HEK293 (cell line): Measurements from ENCODE around the gene GNG14.

Source experiments
- IKZF3 ChIP-seq: fragments of 450-650 bp; IDR thresholded peaks from 2 replicates; pipeline ENCODE4 v1.5.0; 2018; ENCODE audit warnings: missing biosample characterization, mild to moderate bottlenecking, missing genetic modification characterization, moderate library complexity
- KLF1 ChIP-seq: fragments of 450-650 bp; formaldehyde crosslinking; IDR thresholded peaks from 2 replicates; pipeline ENCODE4 v1.5.1; 2016; ENCODE audit warnings: missing biosample characterization, missing genetic modification characterization
- MYNN ChIP-seq: fragments of 450-650 bp; formaldehyde crosslinking; IDR thresholded peaks from 2 replicates; pipeline ENCODE4 v1.5.1; 2016; ENCODE audit warnings: missing biosample characterization, missing genetic modification characterization, borderline replicate concordance
- TCF7L2 ChIP-seq: IDR thresholded peaks from 2 replicates; pipeline ENCODE4 v1.6.1; 2011; ENCODE audit warnings: low read depth, mild to moderate bottlenecking, inconsistent platforms, low read length, moderate library complexity, borderline replicate concordance
- ZNF121 ChIP-seq: fragments of 450-650 bp; formaldehyde crosslinking; IDR thresholded peaks from 2 replicates; pipeline ENCODE4 v1.5.1; 2016; ENCODE audit warnings: missing biosample characterization, missing genetic modification characterization
- ZNF132 ChIP-seq: fragments of 450-650 bp; formaldehyde crosslinking; IDR thresholded peaks from 2 replicates; pipeline ENCODE4 v1.5.1; 2017; ENCODE audit warnings: missing biosample characterization, missing genetic modification characterization, borderline replicate concordance
- ZNF138 ChIP-seq: fragments of 450-650 bp; formaldehyde crosslinking; IDR thresholded peaks from 2 replicates; pipeline ENCODE4 v1.5.1; 2016; ENCODE audit warnings: missing biosample characterization, missing genetic modification characterization, borderline replicate concordance
- ZNF747 ChIP-seq: fragments of 450-650 bp; formaldehyde crosslinking; IDR thresholded peaks from 2 replicates; pipeline ENCODE4 v1.5.1; 2016; ENCODE audit warnings: missing biosample characterization, missing genetic modification characterization
- ZNF76 ChIP-seq: fragments of 450-650 bp; formaldehyde crosslinking; IDR thresholded peaks from 2 replicates; pipeline ENCODE4; 2016; ENCODE audit warnings: low read depth, missing biosample characterization, missing genetic modification characterization, borderline replicate concordance
- TF ChIP-seq, protein P1 (sequence below): fragments of 450-650 bp; formaldehyde crosslinking; IDR thresholded peaks from 2 replicates; pipeline ENCODE4 v1.5.1; 2016; ENCODE audit warnings: missing biosample characterization, missing genetic modification characterization
- TF ChIP-seq, protein P2 (sequence below): fragments of 450-650 bp; formaldehyde crosslinking; IDR thresholded peaks from 2 replicates; pipeline ENCODE4 v1.5.1; 2016; ENCODE audit warnings: missing biosample characterization, missing genetic modification characterization, borderline replicate concordance
- TF ChIP-seq, protein P3 (sequence below): fragments of 450-650 bp; formaldehyde crosslinking; IDR thresholded peaks from 2 replicates; pipeline ENCODE4 v1.5.1; 2016; ENCODE audit warnings: missing biosample characterization, missing genetic modification characterization
- TF ChIP-seq, protein P4 (sequence below): fragments of 450-650 bp; formaldehyde crosslinking; IDR thresholded peaks from 2 replicates; pipeline ENCODE4 v1.5.1; 2017; ENCODE audit warnings: missing biosample characterization, missing genetic modification characterization

DNA sequence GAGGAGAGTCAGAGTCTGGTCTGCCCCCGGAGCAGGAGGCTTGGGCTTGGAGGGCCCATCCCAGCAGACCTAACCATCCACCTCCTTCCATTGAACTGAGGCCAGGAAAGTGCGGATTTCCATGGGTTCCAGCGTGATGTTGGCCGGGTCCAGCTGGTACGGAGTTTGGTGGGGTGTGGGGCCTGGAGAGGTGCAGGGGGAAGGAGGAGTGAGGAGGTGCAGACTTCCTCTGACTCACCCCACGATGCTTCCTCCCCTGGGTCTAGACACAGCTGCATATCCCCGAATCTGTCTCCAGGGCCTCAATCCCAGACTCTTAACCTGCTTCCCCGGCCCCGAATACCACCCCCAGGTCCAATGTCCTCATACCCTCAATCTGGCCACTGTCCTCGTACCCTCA, 41.2 kb upstream of the GNG14 start:
- TF ChIP-seq ZNF747 (tag by site-specific recombination) = no peak
- TF ChIP-seq MYNN = no peak
- no peak for TF ChIP-seq ZNF121 (tag by site-specific recombination)
- no peak for TF ChIP-seq IKZF3 (tag by site-specific recombination)
- TF ChIP-seq TCF7L2 = no peak
- TF ChIP-seq, protein P1, sequence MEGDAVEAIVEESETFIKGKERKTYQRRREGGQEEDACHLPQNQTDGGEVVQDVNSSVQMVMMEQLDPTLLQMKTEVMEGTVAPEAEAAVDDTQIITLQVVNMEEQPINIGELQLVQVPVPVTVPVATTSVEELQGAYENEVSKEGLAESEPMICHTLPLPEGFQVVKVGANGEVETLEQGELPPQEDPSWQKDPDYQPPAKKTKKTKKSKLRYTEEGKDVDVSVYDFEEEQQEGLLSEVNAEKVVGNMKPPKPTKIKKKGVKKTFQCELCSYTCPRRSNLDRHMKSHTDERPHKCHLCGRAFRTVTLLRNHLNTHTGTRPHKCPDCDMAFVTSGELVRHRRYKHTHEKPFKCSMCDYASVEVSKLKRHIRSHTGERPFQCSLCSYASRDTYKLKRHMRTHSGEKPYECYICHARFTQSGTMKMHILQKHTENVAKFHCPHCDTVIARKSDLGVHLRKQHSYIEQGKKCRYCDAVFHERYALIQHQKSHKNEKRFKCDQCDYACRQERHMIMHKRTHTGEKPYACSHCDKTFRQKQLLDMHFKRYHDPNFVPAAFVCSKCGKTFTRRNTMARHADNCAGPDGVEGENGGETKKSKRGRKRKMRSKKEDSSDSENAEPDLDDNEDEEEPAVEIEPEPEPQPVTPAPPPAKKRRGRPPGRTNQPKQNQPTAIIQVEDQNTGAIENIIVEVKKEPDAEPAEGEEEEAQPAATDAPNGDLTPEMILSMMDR (tag by site-specific recombination) = no peak
- no peak for TF ChIP-seq ZNF138 (tag by site-specific recombination)
- TF ChIP-seq KLF1 (tag by site-specific recombination) = no peak
- TF ChIP-seq, protein P2, sequence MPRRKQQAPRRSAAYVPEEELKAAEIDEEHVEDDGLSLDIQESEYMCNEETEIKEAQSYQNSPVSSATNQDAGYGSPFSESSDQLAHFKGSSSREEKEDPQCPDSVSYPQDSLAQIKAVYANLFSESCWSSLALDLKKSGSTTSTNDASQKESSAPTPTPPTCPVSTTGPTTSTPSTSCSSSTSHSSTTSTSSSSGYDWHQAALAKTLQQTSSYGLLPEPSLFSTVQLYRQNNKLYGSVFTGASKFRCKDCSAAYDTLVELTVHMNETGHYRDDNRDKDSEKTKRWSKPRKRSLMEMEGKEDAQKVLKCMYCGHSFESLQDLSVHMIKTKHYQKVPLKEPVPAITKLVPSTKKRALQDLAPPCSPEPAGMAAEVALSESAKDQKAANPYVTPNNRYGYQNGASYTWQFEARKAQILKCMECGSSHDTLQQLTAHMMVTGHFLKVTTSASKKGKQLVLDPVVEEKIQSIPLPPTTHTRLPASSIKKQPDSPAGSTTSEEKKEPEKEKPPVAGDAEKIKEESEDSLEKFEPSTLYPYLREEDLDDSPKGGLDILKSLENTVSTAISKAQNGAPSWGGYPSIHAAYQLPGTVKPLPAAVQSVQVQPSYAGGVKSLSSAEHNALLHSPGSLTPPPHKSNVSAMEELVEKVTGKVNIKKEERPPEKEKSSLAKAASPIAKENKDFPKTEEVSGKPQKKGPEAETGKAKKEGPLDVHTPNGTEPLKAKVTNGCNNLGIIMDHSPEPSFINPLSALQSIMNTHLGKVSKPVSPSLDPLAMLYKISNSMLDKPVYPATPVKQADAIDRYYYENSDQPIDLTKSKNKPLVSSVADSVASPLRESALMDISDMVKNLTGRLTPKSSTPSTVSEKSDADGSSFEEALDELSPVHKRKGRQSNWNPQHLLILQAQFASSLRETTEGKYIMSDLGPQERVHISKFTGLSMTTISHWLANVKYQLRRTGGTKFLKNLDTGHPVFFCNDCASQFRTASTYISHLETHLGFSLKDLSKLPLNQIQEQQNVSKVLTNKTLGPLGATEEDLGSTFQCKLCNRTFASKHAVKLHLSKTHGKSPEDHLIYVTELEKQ (tag by site-specific recombination) = no peak
- TF ChIP-seq ZNF132 (tag by site-specific recombination) = no peak
- TF ChIP-seq, protein P3, sequence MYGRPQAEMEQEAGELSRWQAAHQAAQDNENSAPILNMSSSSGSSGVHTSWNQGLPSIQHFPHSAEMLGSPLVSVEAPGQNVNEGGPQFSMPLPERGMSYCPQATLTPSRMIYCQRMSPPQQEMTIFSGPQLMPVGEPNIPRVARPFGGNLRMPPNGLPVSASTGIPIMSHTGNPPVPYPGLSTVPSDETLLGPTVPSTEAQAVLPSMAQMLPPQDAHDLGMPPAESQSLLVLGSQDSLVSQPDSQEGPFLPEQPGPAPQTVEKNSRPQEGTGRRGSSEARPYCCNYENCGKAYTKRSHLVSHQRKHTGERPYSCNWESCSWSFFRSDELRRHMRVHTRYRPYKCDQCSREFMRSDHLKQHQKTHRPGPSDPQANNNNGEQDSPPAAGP (tag by site-specific recombination) = no peak
- no peak for TF ChIP-seq ZNF76
- TF ChIP-seq, protein P4, sequence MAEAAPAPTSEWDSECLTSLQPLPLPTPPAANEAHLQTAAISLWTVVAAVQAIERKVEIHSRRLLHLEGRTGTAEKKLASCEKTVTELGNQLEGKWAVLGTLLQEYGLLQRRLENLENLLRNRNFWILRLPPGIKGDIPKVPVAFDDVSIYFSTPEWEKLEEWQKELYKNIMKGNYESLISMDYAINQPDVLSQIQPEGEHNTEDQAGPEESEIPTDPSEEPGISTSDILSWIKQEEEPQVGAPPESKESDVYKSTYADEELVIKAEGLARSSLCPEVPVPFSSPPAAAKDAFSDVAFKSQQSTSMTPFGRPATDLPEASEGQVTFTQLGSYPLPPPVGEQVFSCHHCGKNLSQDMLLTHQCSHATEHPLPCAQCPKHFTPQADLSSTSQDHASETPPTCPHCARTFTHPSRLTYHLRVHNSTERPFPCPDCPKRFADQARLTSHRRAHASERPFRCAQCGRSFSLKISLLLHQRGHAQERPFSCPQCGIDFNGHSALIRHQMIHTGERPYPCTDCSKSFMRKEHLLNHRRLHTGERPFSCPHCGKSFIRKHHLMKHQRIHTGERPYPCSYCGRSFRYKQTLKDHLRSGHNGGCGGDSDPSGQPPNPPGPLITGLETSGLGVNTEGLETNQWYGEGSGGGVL = no peak
